ENCODE measurements around the gene POMT1. TPM values are rescaled to one million over a fixed set of nuclear protein-coding genes. Genes with fewer than 3 reads are reported as not detected.

The POMT1 gene
- total and polyA plus RNA-seq, 4 experiments from 2014 or later, result 15.6 to 58.5 (median 34.7) TPM

- Histone ChIP-seq H3K27ac (ENCODE audit: low read depth, low read length) (no peak overlapping the region), H3K4me1 (ENCODE audit: insufficient read depth, low read length) (peaks cover 29% of the 10 kb centered on the region), H3K9me3 (ENCODE audit: control insufficient read depth in 1 of 2, low read length in 2 of 2) (no peaks in the 10 kb centered on the region), H3K27me3 (ENCODE audit: insufficient read depth, low read length) (no peaks in the 10 kb centered on the region), H3K36me3 (ENCODE audit: insufficient read depth, low read length) (peaks cover 87% of the 10 kb centered on the region), H3K4me3 (ENCODE audit: low read length in 2 of 2) (no peak overlapping the region)
- intact Hi-C loops (cut with micrococcal nuclease), result no loop called here
- Mint-ChIP-seq H3K27me3 (no peaks in the 10 kb centered on the region), H3K4me1 (peaks cover 11 to 19% (median 12%) of the 10 kb centered on the region in 4 donors), H3K4me3 (no peak overlapping the region), H3K27ac (peak overlapping the region in 2 of 7 donors; percentile 69 to 84), H3K36me3 (peaks cover 53 to 91% of the 10 kb centered on the region in 2 donors), H3K9me3 (no peaks in the 10 kb centered on the region)
- ChIA-PET POLR2A (ENCODE audit: partially characterized antibody) (no interaction called here), CTCF (ENCODE audit: partially characterized antibody) (interaction anchor here (1.4 kb wide), 1 partner anchor 145 kb away, joined by 4 read pairs; no protein-coding TSS in a partner anchor)
- DNase-seq, result no peak
Observed at GRCh38 chr9:131494296-131494870, 8.3 kb upstream of the POMT1 start.

- DNase-seq, result peak in 1 of 5 donors; percentile 30
- H3K27me3 ChIP-seq (ENCODE audit: insufficient read depth, low read length), result no peaks in the 10 kb centered on the region
- Mint-ChIP-seq H3K27me3 (no peaks in the 10 kb centered on the region), H3K27ac (peak overlapping the region in 2 of 7 donors; percentile 65 to 84), H3K9me3 (peaks cover 0 to 2% (median 0%) of the 10 kb centered on the region in 8 donors), H3K36me3 (peaks cover 39 to 84% of the 10 kb centered on the region in 2 donors), H3K4me1 (peaks cover 21 to 33% (median 25%) of the 10 kb centered on the region in 4 donors), H3K4me3 (no peak overlapping the region)
- peaks cover 43% of the 10 kb centered on the region for H3K4me1 ChIP-seq (ENCODE audit: insufficient read depth, low read length)
- H3K27ac ChIP-seq (ENCODE audit: low read depth, low read length), result no peak overlapping the region
- intact Hi-C loops (cut with micrococcal nuclease), result no loop called here
- ChIA-PET POLR2A (ENCODE audit: partially characterized antibody) (interaction anchor here (2.1 kb wide), 1 partner anchor 123 kb away, joined by 6 read pairs; no protein-coding TSS in a partner anchor), CTCF (ENCODE audit: partially characterized antibody) (interaction anchor here (1.3 to 1.9 kb wide), 2 partner anchors 64 to 146 kb away, joined by 3 to 6 read pairs; no protein-coding TSS in a partner anchor)
- no peak overlapping the region for H3K4me3 ChIP-seq (ENCODE audit: low read length in 2 of 2)
- H3K36me3 ChIP-seq (ENCODE audit: insufficient read depth, low read length), result peaks cover 73% of the 10 kb centered on the region
- no peaks in the 10 kb centered on the region for H3K9me3 ChIP-seq (ENCODE audit: control insufficient read depth in 1 of 2, low read length in 2 of 2)
Observed at GRCh38 chr9:131495785-131496184, 6.9 kb upstream of the POMT1 start.

- Mint-ChIP-seq H3K27me3 (no peaks in the 10 kb centered on the region), H3K36me3 (peaks cover 33 to 78% of the 10 kb centered on the region in 2 donors), H3K4me1 (peaks cover 29 to 44% (median 34%) of the 10 kb centered on the region in 4 donors), H3K9me3 (peaks cover 0 to 2% (median 0%) of the 10 kb centered on the region in 8 donors), H3K27ac (peak overlapping the region in 6 of 7 donors; percentile 15 to 85 (median 66)), H3K4me3 (no peak overlapping the region)
- Histone ChIP-seq H3K9me3 (ENCODE audit: control insufficient read depth in 1 of 2, low read length in 2 of 2) (no peaks in the 10 kb centered on the region), H3K36me3 (ENCODE audit: insufficient read depth, low read length) (peaks cover 61% of the 10 kb centered on the region), H3K4me1 (ENCODE audit: insufficient read depth, low read length) (peaks cover 54% of the 10 kb centered on the region), H3K27me3 (ENCODE audit: insufficient read depth, low read length) (no peaks in the 10 kb centered on the region), H3K27ac (ENCODE audit: low read depth, low read length) (no peak overlapping the region), H3K4me3 (ENCODE audit: low read length in 2 of 2) (no peak overlapping the region)
- POLR2A ChIA-PET (ENCODE audit: partially characterized antibody), result interaction anchor here (0.6 to 2.1 kb wide), 2 partner anchors 104 to 124 kb away, joined by 3 to 6 read pairs; no protein-coding TSS in a partner anchor
- intact Hi-C loops (cut with micrococcal nuclease), result no loop called here
- DNase-seq, result no peak
- CTCF ChIA-PET (ENCODE audit: partially characterized antibody), result interaction anchor here (1.3 to 1.9 kb wide), 3 partner anchors 63 to 255 kb away, joined by 3 to 6 read pairs (median 4); no protein-coding TSS in a partner anchor
Observed at GRCh38 chr9:131496844-131497405, 5.8 kb upstream of the POMT1 start.

GRCh38 chr9:131499254-131499767, 3.4 kb upstream of the POMT1 start:
- H3K27me3 Mint-ChIP-seq, result no peaks in the 10 kb centered on the region
- H3K27ac ChIP-seq (ENCODE audit: low read depth, low read length), result peak overlapping the region; percentile 74

GRCh38 chr9:131500377-131500776, 2.3 kb upstream of the POMT1 start:
- Histone ChIP-seq H3K4me3 (ENCODE audit: low read length in 2 of 2) (peak overlapping the region in 1 of 2 donors; percentile 17), H3K9me3 (ENCODE audit: control insufficient read depth in 1 of 2, low read length in 2 of 2) (no peaks in the 10 kb centered on the region), H3K27ac (ENCODE audit: low read depth, low read length) (peak overlapping the region; percentile 74), H3K4me1 (ENCODE audit: insufficient read depth, low read length) (peaks cover 82% of the 10 kb centered on the region), H3K36me3 (ENCODE audit: insufficient read depth, low read length) (peaks cover 27% of the 10 kb centered on the region), H3K27me3 (ENCODE audit: insufficient read depth, low read length) (no peaks in the 10 kb centered on the region)
- H3K36me3 Mint-ChIP-seq, result peaks cover 4 to 57% of the 10 kb centered on the region in 2 donors
- no peaks in the 10 kb centered on the region for H3K27me3 Mint-ChIP-seq
- POLR2A ChIA-PET (ENCODE audit: partially characterized antibody), result interaction anchor here (0.6 to 4.2 kb wide), 29 partner anchors 10 to 375 kb away, joined by 3 to 24 read pairs (median 5); partner anchors contain the start of genes NUP214 and UCK1
- peaks cover 0 to 2% (median 0%) of the 10 kb centered on the region in 8 donors for H3K9me3 Mint-ChIP-seq
- DNase-seq, result peak; percentile 83 to 91 (median 85)
- H3K4me3 Mint-ChIP-seq, result peak overlapping the region; percentile 70 to 98 (median 94)
- intact Hi-C loops (cut with micrococcal nuclease), result loop anchor here (2.0 to 10.0 kb wide), 5 partner anchors 106 to 247 kb away; partner anchors contain the start of genes FAM78A and PRRC2B
- H3K4me1 Mint-ChIP-seq, result peaks cover 41 to 75% (median 55%) of the 10 kb centered on the region in 4 donors
- CTCF ChIA-PET (ENCODE audit: partially characterized antibody), result interaction anchor here (1.0 to 2.4 kb wide), 9 partner anchors 17 to 263 kb away, joined by 3 to 13 read pairs (median 4); no protein-coding TSS in a partner anchor
- H3K27ac Mint-ChIP-seq, result peak overlapping the region; percentile 84 to 98 (median 96)

More at GRCh38 chr9:131499254-131499767, 3.4 kb upstream of the POMT1 start:
- Mint-ChIP-seq H3K27ac (peak overlapping the region; percentile 84 to 98 (median 96)), H3K4me3 (peak overlapping the region in 6 of 8 donors; percentile 47 to 95 (median 91)), H3K36me3 (peaks cover 9 to 64% of the 10 kb centered on the region in 2 donors), H3K9me3 (peaks cover 0 to 2% (median 0%) of the 10 kb centered on the region in 8 donors), H3K4me1 (peaks cover 35 to 64% (median 48%) of the 10 kb centered on the region in 4 donors)
- intact Hi-C loops (cut with micrococcal nuclease), result no loop called here
- peaks cover 71% of the 10 kb centered on the region for H3K4me1 ChIP-seq (ENCODE audit: insufficient read depth, low read length)
- no peak for DNase-seq
- no peak overlapping the region for H3K4me3 ChIP-seq (ENCODE audit: low read length in 2 of 2)
- H3K9me3 ChIP-seq (ENCODE audit: control insufficient read depth in 1 of 2, low read length in 2 of 2), result no peaks in the 10 kb centered on the region
- ChIA-PET CTCF (ENCODE audit: partially characterized antibody) (interaction anchor here (1.4 to 2.4 kb wide), 5 partner anchors 21 to 149 kb away, joined by 4 to 13 read pairs (median 8); no protein-coding TSS in a partner anchor), POLR2A (ENCODE audit: partially characterized antibody) (interaction anchor here (0.5 to 4.2 kb wide), 14 partner anchors 12 to 244 kb away, joined by 3 to 24 read pairs (median 6); no protein-coding TSS in a partner anchor)
- H3K27me3 ChIP-seq (ENCODE audit: insufficient read depth, low read length), result no peaks in the 10 kb centered on the region
- peaks cover 37% of the 10 kb centered on the region for H3K36me3 ChIP-seq (ENCODE audit: insufficient read depth, low read length)

GRCh38 chr9:131500939-131501541, 1.7 kb upstream of the POMT1 start:
- peaks cover 5 to 54% of the 10 kb centered on the region in 2 donors for H3K36me3 Mint-ChIP-seq
- Histone ChIP-seq H3K4me1 (ENCODE audit: insufficient read depth, low read length) (peaks cover 82% of the 10 kb centered on the region), H3K4me3 (ENCODE audit: low read length in 2 of 2) (peak overlapping the region; percentile 14 to 17), H3K27me3 (ENCODE audit: insufficient read depth, low read length) (no peaks in the 10 kb centered on the region), H3K36me3 (ENCODE audit: insufficient read depth, low read length) (peaks cover 21% of the 10 kb centered on the region), H3K27ac (ENCODE audit: low read depth, low read length) (peak overlapping the region; percentile 74), H3K9me3 (ENCODE audit: control insufficient read depth in 1 of 2, low read length in 2 of 2) (no peaks in the 10 kb centered on the region)
- H3K27ac Mint-ChIP-seq, result peak overlapping the region; percentile 84 to 98 (median 96)
- peak; percentile 43 to 86 (median 50) for DNase-seq
- peaks cover 0 to 2% (median 0%) of the 10 kb centered on the region in 8 donors for H3K9me3 Mint-ChIP-seq
- H3K4me1 Mint-ChIP-seq, result peaks cover 43 to 82% (median 56%) of the 10 kb centered on the region in 4 donors
- CTCF ChIA-PET (ENCODE audit: partially characterized antibody), result interaction anchor here (1.0 to 2.4 kb wide), 9 partner anchors 17 to 263 kb away, joined by 3 to 13 read pairs (median 4); no protein-coding TSS in a partner anchor
- H3K27me3 Mint-ChIP-seq, result no peaks in the 10 kb centered on the region
- H3K4me3 Mint-ChIP-seq, result peak overlapping the region; percentile 88 to 98 (median 94)
- intact Hi-C loops (cut with micrococcal nuclease), result loop anchor here (1.0 to 10.0 kb wide), 6 partner anchors 30 to 246 kb away; partner anchors contain the start of genes FAM78A, PRRC2B and UCK1
- POLR2A ChIA-PET (ENCODE audit: partially characterized antibody), result interaction anchor here (0.6 to 4.2 kb wide), 28 partner anchors 9 to 376 kb away, joined by 3 to 24 read pairs (median 5); partner anchors contain the start of genes NUP214 and UCK1
